GM19372 (cell line): Measurements from ENCODE around the gene ORAI2.
"Not testable (repeated sequence)": the region's sequence is repeated elsewhere in the genome, so short reads cannot be mapped to it uniquely, and the experiment has no call there.

ENCODE experiments used
- ATAC-seq: cut with Tn5 transposase; IDR thresholded peaks from one replicate; pipeline ENCODE4 v1.9.1; 2021; ENCODE audit warnings: mild to moderate bottlenecking, low read depth, moderate library complexity; ENCODE audit not compliant: unreplicated experiment

The ORAI2 gene

DNA sequence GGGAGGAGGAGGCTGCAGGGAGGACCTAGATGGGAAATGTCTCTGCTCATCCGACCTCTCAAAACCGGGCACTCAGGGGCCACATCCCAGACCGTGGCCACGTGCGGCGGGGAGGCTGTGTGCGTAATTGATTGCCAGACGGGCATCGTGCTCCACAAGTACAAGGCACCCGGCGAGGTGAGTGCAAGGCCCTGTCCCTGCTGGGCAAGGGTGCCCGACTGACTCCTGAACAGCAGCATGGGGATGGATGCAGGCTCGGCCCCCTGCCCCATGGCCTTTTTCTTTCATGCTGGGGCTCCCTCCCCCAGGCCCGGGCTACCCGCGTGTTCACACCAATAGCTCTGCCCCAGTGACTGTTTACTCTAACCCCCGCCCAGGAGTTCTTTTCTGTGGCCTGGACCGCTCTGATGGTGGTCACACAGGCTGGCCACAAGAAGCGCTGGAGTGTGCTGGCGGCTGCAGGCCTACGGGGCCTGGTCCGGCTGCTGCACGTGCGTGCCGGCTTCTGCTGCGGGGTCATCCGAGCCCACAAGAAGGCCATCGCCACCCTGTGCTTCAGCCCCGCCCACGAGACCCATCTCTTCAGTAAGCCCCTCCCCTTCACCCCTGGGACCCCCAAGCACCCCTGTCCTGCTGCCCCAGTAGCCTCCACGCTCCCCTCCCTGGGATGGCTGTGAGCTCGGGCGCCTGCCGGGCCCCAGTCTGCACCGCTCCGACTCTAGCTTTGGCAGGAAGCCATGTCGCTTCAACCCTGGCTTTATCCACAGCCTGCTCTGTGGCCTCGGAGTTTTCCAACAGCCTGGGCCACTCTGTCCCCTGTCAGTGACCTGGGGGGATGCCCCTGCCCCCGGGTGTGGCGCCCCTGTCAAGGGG lies 35.3 kb downstream of the ORAI2 start:
- ATAC-seq: no peak

DNA sequence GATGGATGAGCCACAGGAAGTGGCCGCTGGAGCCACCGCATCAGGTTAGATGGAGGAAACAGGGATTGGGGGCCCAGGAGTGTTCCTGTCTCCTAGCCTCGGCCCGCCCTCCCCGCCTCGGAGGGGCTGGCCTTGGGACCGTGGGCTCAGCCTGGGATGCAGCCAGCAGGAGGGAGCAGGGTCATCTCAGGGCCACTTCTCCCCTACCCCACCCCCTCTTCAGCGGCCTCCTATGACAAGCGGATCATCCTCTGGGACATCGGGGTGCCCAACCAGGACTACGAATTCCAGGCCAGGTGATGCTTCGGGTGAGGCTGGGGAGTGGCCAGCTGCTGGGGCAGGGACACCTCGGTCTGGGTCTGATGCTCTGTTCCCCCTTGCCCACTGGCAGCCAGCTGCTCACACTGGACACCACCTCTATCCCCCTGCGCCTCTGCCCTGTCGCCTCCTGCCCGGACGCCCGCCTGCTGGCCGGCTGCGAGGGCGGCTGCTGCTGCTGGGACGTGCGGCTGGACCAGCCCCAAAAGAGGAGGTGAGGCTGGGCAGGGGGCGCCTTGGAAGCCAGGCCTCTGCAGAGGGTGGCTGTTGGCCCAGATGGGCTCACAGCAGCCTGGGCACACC lies 36.1 kb downstream of the ORAI2 start:
- ATAC-seq: no peak

DNA sequence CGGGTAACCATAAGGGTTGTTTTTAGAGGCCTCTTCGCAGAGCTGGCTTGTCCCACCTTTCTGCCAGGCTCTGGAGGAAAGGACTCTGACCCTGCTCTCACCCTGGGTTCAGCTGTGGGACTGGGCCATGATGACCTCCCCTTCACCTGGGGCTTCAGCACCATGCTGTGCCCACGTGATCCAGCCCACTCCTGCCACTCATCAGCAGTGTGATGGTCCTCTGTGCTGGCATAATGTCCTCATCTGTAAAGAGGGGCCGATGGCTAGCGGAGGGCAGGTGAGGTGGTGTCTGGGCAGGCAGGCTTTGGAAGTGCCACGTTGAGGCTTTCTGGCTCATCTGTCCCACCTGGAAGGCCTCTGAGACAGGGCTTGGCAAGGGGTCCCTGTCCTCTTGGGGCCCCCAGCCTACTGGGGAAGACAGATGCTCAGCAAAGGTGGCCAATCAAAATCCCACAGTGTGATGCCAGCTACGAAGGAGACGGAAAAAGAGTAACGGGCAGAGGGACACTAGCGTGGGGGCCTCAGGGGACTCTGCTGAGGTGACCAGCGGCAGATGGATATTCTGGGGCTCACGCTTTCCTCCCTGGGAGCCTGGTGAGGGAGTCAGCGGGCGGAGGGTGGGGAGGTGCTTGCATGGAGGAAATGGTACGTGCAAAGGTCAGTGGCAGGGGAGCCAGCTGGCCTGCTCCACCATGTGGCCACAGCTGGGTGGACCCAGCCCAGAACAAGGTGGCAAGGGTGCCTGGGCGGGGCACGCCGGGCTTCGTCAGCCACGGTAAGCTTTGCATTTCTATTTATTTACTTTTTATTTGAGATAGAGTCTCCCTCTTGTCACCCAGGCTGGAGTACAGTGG lies 36.8 kb downstream of the ORAI2 start:
- no peak for ATAC-seq

DNA sequence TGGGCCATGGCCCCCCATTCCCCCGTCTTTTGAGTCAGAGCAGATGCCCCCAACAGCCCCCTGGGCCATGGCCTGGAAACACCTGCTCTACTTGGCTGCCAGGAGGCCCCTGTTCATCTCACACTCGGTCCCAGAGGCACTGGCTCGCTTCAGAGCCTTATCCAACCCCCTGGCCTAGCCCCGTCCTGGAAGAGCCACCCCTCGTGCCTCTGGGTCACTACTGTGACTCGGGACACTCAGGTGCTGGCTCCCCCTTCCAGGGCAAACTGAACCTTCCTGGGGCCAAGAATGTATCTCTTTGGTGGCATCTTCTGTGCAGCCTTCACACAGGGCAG lies 38.4 kb downstream of the ORAI2 start:
- no peak for ATAC-seq

DNA sequence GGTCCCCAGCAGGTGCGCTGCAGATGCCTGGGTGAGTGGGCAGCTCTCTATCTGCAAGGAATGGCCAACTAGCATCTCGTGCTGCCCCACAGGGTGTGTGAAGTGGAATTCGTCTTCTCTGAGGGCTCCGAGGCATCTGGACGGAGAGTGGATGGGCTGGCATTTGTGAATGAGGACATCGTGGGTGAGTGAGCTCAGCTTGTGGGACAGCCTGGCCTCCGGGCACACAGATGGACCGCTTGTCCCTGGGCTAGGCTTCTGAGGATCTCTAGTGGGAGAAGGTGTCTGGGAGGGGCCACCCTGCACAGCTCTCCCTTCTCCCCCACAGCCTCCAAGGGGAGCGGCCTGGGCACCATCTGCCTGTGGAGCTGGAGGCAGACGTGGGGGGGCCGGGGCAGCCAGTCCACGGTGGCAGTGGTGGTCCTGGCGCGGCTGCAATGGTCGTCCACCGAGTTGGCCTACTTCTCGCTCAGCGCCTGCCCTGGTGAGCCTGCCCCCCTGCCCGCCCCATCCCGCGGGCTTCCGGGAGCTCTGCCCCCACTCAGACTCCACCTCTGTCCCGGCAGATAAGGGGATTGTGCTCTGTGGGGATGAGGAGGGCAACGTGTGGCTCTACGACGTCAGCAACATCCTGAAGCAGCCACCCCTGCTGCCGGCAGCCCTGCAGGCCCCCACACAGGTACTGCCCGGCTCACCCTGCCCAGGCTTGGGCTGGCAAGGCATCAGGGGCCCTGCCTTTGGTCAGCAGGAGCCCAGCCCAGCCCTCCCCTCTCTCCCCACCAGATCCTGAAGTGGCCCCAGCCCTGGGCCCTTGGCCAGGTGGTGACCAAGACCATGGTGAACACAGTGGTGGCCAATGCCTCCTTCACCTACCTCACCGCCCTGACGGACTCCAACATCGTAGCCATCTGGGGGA lies 39.0 kb downstream of the ORAI2 start:
- ATAC-seq: no peak

DNA sequence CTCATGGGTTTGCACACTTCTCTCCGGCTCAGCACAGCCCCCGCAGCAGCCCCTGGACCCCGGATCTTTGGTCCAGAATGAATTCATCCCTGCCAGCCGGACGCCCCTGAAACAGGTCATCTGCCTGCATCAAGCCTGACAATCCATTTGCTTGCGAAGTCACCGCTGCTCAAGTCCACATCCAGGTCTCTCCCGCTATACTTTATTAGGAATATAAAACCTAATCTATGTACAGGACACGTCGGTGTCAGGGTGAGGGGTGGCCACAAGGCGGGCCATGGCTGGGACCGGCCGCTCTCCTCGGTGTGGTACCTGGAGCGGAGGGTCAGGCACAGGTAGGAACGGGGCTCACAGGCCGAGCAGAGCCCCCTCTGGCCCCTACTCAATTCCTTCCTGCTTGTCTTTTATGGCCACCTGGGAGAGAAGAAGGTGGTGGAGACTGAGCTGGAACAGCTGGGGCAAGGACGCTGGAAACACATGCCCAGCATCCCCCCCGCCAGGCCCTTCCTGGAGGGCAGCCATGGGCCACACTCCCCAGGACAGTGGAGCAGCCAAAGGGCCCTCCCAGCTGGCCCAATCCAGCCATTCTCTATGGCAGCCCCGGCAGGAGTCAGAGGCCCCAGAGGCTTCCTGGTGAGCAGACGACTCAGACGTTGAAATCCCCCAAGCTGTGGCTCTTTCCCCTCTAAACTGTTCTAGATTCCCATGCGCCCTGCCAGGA lies 40.1 kb downstream of the ORAI2 start:
- no peak for ATAC-seq

DNA sequence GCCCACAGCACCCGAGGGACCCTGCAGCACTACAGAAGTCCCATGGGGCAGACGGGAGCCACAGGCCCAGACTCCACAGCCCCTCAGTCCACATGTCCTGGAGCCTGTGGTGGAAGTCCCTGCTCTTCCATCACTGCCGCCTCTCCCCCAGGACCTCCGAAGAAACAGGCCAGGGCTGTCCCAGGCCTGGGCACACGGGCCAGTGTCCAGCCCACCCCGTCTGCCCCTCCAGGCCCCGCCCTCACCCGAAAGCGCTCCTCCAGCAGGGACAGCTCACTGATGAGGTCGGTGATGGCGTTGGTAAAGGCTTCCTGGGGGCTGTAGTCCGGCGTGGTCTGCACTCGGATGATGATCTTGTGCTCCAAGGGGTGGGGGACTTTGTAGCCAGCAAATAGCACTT lies 40.7 kb downstream of the ORAI2 start:
- ATAC-seq: not testable (repeated sequence)

DNA sequence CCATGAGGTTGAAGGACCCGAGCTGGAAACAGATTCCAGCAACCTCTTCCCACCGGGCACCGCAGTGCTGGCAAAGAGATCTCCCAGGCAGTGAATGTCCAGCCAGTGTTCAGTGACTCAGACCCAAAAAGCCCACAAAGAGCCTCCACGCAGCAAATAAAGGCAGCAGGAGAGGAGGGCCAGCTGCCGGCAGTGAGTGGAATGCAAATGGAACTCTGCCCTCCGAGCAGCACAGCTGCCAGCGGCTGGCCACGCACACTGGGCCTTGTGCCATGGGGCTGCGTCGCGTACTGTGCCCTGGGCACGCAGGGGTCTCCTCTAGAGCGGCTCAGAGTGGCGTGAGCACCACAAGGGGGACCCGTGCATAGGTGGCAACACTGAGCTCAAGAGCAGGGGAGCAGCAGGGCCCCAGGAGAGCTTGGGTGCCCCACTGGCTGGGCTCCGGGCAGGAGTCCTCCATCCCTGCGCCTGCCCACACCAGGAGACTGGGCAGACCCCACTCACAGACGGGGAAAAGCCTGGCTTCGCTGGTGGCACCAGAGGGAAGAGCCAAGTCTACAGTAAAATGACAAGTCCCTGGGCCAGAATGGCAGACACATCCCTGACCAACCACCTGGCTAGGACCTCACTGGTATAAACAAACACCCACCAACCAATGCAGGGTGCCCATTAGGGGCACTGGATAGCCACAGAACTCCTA lies 41.5 kb downstream of the ORAI2 start:
- ATAC-seq: not testable (repeated sequence)

DNA sequence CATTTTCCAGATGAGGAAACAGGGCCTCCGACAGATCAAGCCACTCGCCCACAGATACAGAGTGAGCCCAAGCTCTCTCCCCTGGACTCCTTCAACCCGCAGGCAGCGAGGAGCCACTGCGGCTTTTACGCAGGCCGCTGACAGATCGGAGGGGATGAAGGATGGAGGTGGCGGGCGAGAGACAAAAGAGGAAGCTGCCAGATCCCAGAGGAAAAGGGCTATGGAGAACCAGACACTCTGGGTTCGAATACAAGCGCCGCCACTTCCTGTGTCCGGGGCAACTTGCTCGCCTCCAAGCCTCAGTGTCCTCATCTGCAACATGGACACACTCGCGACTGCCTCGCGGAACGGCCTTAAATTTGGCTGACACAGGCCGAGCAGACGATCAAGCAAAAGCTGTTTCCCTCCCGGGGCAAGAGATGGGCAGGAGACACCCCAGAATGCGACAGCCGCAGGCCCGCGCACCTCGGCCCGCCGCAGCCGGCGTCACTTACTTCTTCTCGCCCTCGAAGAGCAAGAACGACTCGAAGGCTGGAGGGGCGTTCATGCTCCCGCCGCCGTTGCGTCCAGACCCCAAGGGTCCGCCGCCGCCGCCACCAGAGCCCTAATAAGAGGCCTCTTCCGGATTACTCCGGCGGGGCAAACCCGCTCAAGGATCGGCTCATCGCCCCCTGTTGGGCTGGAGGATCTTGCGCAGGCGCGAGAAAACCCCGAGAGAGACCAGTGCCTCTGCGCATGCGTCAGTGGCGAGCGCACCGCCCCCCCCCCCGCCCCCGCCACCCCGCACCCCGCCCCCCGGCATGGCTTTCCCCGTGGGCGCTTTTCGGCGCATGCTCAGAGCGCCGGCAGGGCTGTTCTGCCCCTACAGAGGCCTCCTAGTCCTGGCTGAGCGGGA lies 45.2 kb downstream of the ORAI2 start, which contains the start of gene POLR2J:
POLR2J (minus strand) TSS at position 609 of the 895 bp plus-strand sequence; CDS start at position 547, 62 bp downstream.
- ATAC-seq: peak; percentile 93

DNA sequence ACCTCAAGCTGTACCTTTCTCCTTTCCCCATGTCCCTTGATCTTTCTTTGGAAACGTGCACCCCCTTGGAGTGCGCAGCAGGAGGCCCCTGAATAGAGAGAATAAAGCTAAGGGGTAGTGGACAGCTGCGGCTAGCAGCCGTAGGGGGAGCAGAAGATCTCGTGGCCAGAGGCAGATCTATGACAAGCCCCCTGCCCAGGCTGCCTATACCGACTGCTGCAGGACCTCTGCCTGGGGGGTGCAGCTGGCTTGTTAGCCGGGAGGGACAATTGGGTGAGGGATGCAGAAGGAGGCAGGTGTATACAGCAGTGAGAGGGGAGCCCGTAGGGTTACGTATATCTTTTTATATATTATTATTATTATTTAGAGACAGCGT lies 45.8 kb downstream of the ORAI2 start:
- ATAC-seq: peak; percentile 23

DNA sequence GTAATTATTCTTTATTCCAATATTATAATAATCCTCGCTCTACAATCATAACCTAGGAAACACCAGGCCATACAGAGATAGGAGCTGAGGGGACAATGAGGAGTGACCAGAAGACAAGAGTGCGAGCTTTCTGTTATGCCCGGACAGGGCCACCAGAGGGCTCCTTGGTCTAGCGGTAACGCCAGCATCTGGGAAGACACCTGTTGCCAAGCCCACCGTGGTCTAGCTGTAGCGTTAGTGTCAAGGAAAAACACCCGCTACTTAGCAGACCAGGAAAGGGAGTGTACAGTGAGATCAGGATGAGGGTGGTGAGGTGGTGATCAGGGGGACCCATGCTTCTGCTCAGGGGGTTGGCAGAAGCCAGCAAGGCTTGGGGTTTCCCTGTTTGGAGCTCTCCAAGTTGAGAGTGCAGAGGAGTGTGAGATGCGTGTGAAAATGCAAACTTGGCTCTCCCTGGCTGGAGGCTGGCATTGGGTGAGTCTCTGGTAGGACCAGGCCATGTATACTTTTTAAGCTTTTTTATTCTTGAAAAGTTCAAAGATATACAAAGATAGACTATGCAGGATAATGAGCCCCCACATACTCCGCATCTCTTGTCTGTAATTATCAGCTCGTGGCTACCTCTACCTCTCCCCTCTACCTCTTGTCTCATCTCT lies 46.7 kb downstream of the ORAI2 start:
- not testable (repeated sequence) for ATAC-seq

DNA sequence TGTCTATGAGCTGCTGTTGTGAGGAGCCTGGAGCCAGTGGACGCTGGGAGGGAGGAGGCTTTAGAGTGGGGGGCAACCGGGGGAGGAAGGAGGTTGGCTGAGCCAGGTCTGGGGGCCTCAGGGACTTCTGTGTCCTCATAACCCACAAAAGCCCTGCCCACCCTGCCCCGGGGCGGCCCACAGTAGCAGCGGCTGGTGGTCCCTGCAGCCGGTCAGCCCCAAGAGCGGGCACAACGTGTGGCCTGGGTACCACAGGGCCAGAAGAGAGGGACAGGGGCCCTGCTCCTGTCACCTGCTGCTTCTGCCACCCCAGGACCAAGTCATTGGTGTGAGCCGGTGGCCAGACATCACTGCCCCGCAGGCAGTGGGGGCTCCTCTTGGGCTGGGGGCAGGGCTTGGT lies 48.6 kb downstream of the ORAI2 start:
- ATAC-seq: not testable (repeated sequence)

DNA sequence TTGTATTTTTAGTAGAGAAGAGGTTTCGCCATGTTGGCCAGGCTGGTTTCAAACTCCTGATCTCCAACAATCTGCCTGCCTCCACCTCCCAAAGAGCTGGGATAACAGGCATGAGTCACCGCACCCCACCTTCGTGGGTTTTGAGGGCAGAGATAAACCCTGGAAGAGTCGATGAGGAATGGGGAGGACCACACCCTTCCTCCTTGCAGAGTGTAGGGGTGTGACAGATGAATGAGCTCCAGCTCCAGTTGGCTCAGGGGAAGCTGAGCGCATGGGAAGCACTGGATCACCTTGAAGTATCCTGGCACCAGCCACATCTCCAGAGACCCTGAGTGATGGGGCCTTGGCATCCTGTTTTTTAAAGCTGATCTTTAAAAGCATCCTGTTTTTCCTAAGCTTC lies 50.9 kb downstream of the ORAI2 start:
- not testable (repeated sequence) for ATAC-seq

DNA sequence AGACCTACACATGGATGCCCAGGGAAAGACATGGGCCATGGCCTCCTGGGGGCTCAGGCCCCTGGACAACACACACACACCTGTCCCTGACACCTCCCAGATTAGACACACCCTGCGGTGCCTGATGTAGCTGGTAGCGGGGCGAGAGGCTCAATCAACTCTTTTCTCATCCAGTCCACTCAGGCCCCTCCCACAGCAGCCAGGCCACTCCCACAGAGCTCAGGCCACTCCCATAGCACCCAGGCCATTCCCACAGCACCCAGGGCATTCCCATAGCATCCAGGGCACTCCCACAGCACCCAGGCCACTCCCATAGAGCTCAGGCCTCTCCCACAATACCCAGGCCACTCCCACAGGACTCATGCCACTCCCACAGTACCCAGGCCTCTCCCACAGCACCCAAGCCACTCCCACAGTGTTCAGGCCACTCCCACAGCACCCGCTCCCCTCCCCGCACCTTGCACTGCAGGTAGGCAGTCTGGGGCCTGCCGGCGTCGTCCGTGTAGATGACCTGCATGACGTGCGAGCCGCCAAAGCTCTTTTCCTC lies 57.2 kb downstream of the ORAI2 start:
- not testable (repeated sequence) for ATAC-seq

DNA sequence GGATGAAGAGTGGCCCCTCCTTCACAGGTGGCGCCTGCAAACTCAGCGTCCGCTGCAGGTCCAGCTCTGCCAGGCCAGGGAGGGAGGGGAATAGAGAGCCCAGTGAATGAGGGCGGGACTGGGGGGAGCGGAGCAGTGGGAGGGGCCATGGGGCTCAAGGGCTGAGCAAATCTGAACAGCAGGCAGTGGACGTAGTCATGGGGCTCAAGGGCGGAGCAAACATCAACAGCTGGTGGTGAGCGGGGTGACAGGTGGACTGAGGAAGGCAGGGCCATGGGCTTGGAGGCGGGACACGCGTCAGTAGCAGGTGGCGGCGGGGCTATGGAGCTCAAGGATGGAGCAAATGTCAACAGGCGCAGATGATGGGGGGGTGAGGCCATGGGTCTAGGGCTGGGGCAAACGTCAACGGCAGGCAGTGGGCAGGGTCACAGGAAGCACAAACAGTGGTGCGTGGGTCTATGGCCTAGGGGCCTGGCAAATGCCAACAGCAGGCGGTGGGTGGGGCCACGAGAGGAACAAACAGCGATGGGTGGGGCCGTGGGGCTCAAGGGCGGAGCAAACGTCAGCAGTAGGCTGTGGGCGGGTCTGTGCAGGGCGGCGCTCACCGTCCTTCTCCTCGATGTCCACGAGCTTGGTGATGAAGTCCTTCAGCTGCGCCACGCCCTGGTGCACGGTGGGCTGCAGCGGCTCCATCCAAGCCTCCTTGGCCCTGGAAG lies 60.0 kb downstream of the ORAI2 start:
- not testable (repeated sequence) for ATAC-seq

DNA sequence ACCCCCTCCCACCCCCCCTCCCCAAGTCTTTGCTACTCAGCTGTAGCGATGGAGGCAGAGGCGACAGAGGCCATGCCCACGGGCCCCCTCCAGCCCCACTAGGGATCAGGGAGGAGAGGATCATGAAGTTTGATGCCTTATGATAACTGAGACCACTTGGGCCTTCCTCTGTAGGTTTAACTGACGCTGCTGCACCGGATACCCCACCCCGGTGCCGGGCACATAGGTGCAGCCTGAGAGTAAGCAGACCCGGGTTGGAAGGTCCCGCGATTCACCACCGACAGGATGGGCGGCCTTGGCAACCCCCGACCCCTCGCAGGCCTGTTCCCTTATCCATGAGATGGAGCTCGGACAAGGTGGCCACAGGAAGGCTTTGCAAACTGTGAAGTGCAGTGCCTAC lies 60.7 kb downstream of the ORAI2 start:
- not testable (repeated sequence) for ATAC-seq
